Endothelial cell of umbilical vein (primary cell): ENCODE data around the gene GPR68. TPM values are rescaled to one million over a fixed set of nuclear protein-coding genes. Genes with fewer than 3 reads are reported as not detected.

Source experiments
- BruUV-seq: library from RNA; stranded (reverse); fragments of 400-500 nt; replicated peaks from 2 replicates; lab custom pipeline; 2021; lab: Mats Ljungman, UMichigan
- CTCF ChIA-PET: fragments of 300-600, 350-600 bp; sonication (Branson Sonifier 250); formaldehyde crosslinking; loops from one replicate; lab custom pipeline; 2021; ENCODE audit warnings: antibody characterized with exemption, inconsistent platforms; lab: Charles Lee
- POLR2A ChIA-PET: fragments of 300-600, 350-600 bp; sonication (Branson Sonifier 250); formaldehyde crosslinking; loops from one replicate; lab custom pipeline; 2021; ENCODE audit warnings: antibody characterized with exemption, inconsistent platforms; lab: Charles Lee
- DNase-seq: peaks from one replicate; pipeline ENCODE4 v3.0.0-alpha.2; 2011; ENCODE audit warnings: low read depth, low spot score
- FAIRE-seq: peaks from 2 replicates; lab custom pipeline; 2011; peaks lifted over from hg19 to GRCh38; lab: Jason Lieb, UNC
- H2AFZ ChIP-seq: 2 replicates; pipeline ENCODE4 v1.6.0; 2012; ENCODE audit warnings: low read depth, low read length, control low read depth, inconsistent platforms
- H3K27ac ChIP-seq: 2 replicates; pipeline ENCODE4 v1.5.1; 2011; ENCODE audit warnings: low read depth, mild to moderate bottlenecking, control low read depth, low read length, moderate library complexity; ENCODE audit not compliant: insufficient read depth
- H3K27me3 ChIP-seq, 2 experiments: 2 replicates each; pipeline versions ENCODE4 v1.6.0 to v1.6.1; 2011; ENCODE audit warnings: low read length in 2 of 2, mixed read lengths in 1 of 2; ENCODE audit not compliant: control insufficient read depth in 2 of 2, insufficient read depth in 2 of 2
- H3K36me3 ChIP-seq, 2 experiments: 2 replicates in 1 of 2; 3 replicates in 1 of 2; pipeline ENCODE4 v1.5.1; 2011; ENCODE audit warnings: low read length in 2 of 2, mild to moderate bottlenecking in 1 of 2, moderate library complexity in 1 of 2; ENCODE audit not compliant: control insufficient read depth in 2 of 2, insufficient read depth in 2 of 2; ENCODE audit errors: extremely low read depth in 1 of 2
- H3K4me1 ChIP-seq: 3 replicates; pipeline ENCODE4 v1.5.1; 2011; ENCODE audit warnings: mild to moderate bottlenecking, low read length; ENCODE audit not compliant: control insufficient read depth, insufficient read depth; ENCODE audit errors: extremely low read depth
- H3K4me2 ChIP-seq: 2 replicates; pipeline ENCODE4 v1.6.1; 2011; ENCODE audit warnings: low read length, control low read depth, mixed read lengths; ENCODE audit not compliant: insufficient read depth
- H3K4me3 ChIP-seq, 3 experiments: fragments of 200-600 bp in 1 of 3; sonication (generic), shearing (Covaris generic) in 1 of 3; replicated peaks in 1 of 3; 2 replicates each; pipeline ENCODE4 v1.5.1; 2011 to 2016; ENCODE audit warnings: control low read depth in 3 of 3, low read length in 3 of 3, mild to moderate bottlenecking in 2 of 3, inconsistent platforms in 1 of 3, low read depth in 1 of 3, moderate library complexity in 1 of 3; ENCODE audit not compliant: insufficient read depth in 1 of 3
- H3K79me2 ChIP-seq: 2 replicates; pipeline ENCODE4 v1.6.0; 2012; ENCODE audit warnings: low read length, inconsistent platforms; ENCODE audit not compliant: control insufficient read depth, insufficient read depth
- H3K9ac ChIP-seq: replicated peaks from 2 replicates; pipeline ENCODE3; 2011; ENCODE audit warnings: low read length, control low read depth; ENCODE audit not compliant: insufficient read depth; ENCODE audit errors: extremely low read depth
- H3K9me1 ChIP-seq: replicated peaks from 3 replicates; pipeline ENCODE4 v1.6.0; 2011; ENCODE audit warnings: mild to moderate bottlenecking, low read length; ENCODE audit not compliant: control insufficient read depth, insufficient read depth; ENCODE audit errors: extremely low read depth
- H3K9me3 ChIP-seq: replicated peaks from 2 replicates; pipeline ENCODE4 v1.5.1; 2012; ENCODE audit warnings: low read length, inconsistent platforms; ENCODE audit not compliant: control insufficient read depth, insufficient read depth
- H4K20me1 ChIP-seq: replicated peaks from 2 replicates; pipeline ENCODE3; 2011; ENCODE audit warnings: mild to moderate bottlenecking, low read length; ENCODE audit not compliant: control insufficient read depth, insufficient read depth; ENCODE audit errors: extremely low read depth
- CTCF ChIP-seq, 2 donors: IDR thresholded peaks; 1 replicate in 1 of 2; 2 replicates in 1 of 2; pipeline ENCODE4 v1.5.1; 2011; ENCODE audit warnings: low read length in 2 of 2, mild to moderate bottlenecking in 2 of 2, moderate library complexity in 2 of 2, control low read depth in 1 of 2, inconsistent platforms in 1 of 2, low read depth in 1 of 2; ENCODE audit not compliant: insufficient read depth in 1 of 2; ENCODE audit errors: extremely low read depth in 1 of 2
- EZH2 ChIP-seq: IDR thresholded peaks from 2 replicates; pipeline ENCODE4 v1.6.1; 2012; ENCODE audit warnings: borderline replicate concordance, low read depth, mild to moderate bottlenecking, moderate library complexity, low read length, inconsistent platforms; ENCODE audit not compliant: severe bottlenecking
- FOS ChIP-seq: IDR thresholded peaks from 2 replicates; pipeline ENCODE4 v1.6.1; 2011; ENCODE audit warnings: mild to moderate bottlenecking, low read length, moderate library complexity, borderline replicate concordance; ENCODE audit not compliant: insufficient read depth
- GATA2 ChIP-seq: IDR thresholded peaks from 2 replicates; pipeline ENCODE4 v1.7.0; 2011; ENCODE audit warnings: low read depth, mild to moderate bottlenecking, moderate library complexity, mixed read lengths, low read length; ENCODE audit not compliant: insufficient read length, insufficient read depth
- JUN ChIP-seq: IDR thresholded peaks from 2 replicates; pipeline ENCODE4 v1.6.1; 2011; ENCODE audit warnings: borderline replicate concordance, low read depth; ENCODE audit not compliant: insufficient read length, insufficient read depth
- dilution Hi-C: fragments of 300-500 bp; cut with MboI; formaldehyde crosslinking; loops from one replicate; pipeline ENCODE4 v1.15.0; 2019; ENCODE audit warnings: low sequenced_read_pairs; ENCODE audit not compliant: extremely low pct_ligation_motif_present
- intact Hi-C: fragments of 100-400 bp; cut with micrococcal nuclease; formaldehyde crosslinking; loops from one replicate; pipeline ENCODE4 v1.10.0; 2022
- polyA plus RNA-seq, 4 experiments: library from polyadenylated mRNA; depleted of rRNA in 3 of 4; stranded (reverse) in 3 of 4; unstranded in 1 of 4; fragments of >200 nt; gene quantifications; 2 replicates each; pipeline versions ENCODE4 v1.2.1 to v1.2.3, GENCODE V29; 2011 to 2012; ENCODE audit warnings: missing spikeins in 1 of 4
- total RNA-seq: library from RNA; stranded (reverse); gene quantifications from 2 replicates; pipeline ENCODE4 v1.2.3, GENCODE V29; 2021
- TF ChIP-seq, protein P1 (sequence below): IDR thresholded peaks from 2 replicates; pipeline ENCODE4 v1.6.1; 2011; ENCODE audit not compliant: insufficient read depth, insufficient read length

The GPR68 gene
- total and polyA plus RNA-seq, 2 donors (not counting 3 experiments of a cell fraction or from before 2014, with no cell fraction given) = 0.24 to 0.36 TPM

DNA sequence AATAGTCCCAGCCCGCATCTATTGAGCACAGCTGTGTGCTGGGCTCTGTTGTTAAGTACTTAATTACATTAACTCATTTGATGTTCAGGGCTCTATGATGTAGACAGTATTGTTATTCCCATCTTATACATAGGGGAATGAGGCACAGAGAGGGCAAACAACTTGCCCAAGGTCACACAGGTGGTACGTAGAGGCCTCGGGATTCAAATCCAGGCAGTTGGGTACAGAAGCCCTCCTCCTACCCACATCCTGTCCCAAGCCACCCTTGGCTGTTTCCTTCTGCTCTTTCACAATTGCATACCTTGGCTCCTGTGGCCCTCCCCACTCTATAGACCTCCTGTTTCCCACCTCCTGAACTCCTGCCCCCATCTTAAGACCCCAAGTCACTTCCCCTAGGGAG is 10.0 kb upstream of the GPR68 start:
- POLR2A ChIA-PET = no interaction called here
- Histone ChIP-seq H4K20me1 (no peaks in the 10 kb centered on the region), H3K36me3 (no peaks in the 10 kb centered on the region), H3K27me3 (no peaks in the 10 kb centered on the region), H3K4me3 (no peak overlapping the region), H3K27ac (no peak overlapping the region), H3K79me2 (no peaks in the 10 kb centered on the region), H3K9ac (no peak overlapping the region), H2AFZ (no peak overlapping the region), H3K4me2 (no peak overlapping the region), H3K4me1 (peaks cover 7% of the 10 kb centered on the region), H3K9me1 (no peaks in the 10 kb centered on the region), H3K9me3 (no peaks in the 10 kb centered on the region)
- CTCF ChIA-PET = interaction anchor here (0.6 kb wide), 1 partner anchor 81 kb away, joined by 3 read pairs; no protein-coding TSS in a partner anchor
- no TSS peak for BruUV-seq
- FAIRE-seq (no peak), DNase-seq (no peak)
- TF ChIP-seq JUN = no peak
- TF ChIP-seq, protein P1, sequence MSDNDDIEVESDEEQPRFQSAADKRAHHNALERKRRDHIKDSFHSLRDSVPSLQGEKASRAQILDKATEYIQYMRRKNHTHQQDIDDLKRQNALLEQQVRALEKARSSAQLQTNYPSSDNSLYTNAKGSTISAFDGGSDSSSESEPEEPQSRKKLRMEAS = no peak
- TF ChIP-seq FOS = no peak
- TF ChIP-seq EZH2 = no peak
- TF ChIP-seq GATA2 = no peak
- no peak for TF ChIP-seq CTCF (IDR thresholded peaks at IDR 0.05; ENCODE audit: extremely low read depth in 1 of 2, insufficient read depth in 1 of 2, low read depth in 1 of 2, low read length in 2 of 2)
- intact Hi-C loops = no loop called here
- dilution Hi-C loops = no loop called here
